Nephron progenitor cell (in vitro differentiated cells): ENCODE data around the gene LCT.
A peak's percentile ranks its signal among the peaks of the same experiment; 100 is the strongest.

ENCODE experiments used
- DNase-seq: peaks from one replicate; pipeline ENCODE4 v3.0.0; 2021
- H3K27ac Mint-ChIP-seq: 2 replicates; pipeline ENCODE4 v1.8.0; 2021; ENCODE audit warnings: mild to moderate bottlenecking, moderate library complexity, mixed read lengths
- H3K27me3 Mint-ChIP-seq: 2 replicates; pipeline ENCODE4 v1.8.0; 2021; ENCODE audit warnings: mild to moderate bottlenecking, low read depth, mixed read lengths; ENCODE audit not compliant: poor library complexity
- H3K36me3 Mint-ChIP-seq: 2 replicates; pipeline ENCODE4 v1.8.0; 2021; ENCODE audit warnings: low read depth, mixed read lengths
- H3K4me1 Mint-ChIP-seq: 2 replicates; pipeline ENCODE4 v1.8.0; 2021; ENCODE audit warnings: mixed read lengths
- H3K4me3 Mint-ChIP-seq: 2 replicates; pipeline ENCODE4 v1.8.0; 2021; ENCODE audit warnings: mild to moderate bottlenecking, moderate library complexity, mixed read lengths
- H3K9me3 Mint-ChIP-seq: 2 replicates; pipeline ENCODE4 v1.8.0; 2021; ENCODE audit warnings: mild to moderate bottlenecking, moderate library complexity, mixed read lengths
- TF ChIP-seq, protein P1 (sequence below): fragments of 200-600 bp; sonication (generic); IDR thresholded peaks from 2 replicates; pipeline ENCODE4 v1.5.0; 2021; ENCODE audit warnings: antibody characterized with exemption

Gene LCT

DNA sequence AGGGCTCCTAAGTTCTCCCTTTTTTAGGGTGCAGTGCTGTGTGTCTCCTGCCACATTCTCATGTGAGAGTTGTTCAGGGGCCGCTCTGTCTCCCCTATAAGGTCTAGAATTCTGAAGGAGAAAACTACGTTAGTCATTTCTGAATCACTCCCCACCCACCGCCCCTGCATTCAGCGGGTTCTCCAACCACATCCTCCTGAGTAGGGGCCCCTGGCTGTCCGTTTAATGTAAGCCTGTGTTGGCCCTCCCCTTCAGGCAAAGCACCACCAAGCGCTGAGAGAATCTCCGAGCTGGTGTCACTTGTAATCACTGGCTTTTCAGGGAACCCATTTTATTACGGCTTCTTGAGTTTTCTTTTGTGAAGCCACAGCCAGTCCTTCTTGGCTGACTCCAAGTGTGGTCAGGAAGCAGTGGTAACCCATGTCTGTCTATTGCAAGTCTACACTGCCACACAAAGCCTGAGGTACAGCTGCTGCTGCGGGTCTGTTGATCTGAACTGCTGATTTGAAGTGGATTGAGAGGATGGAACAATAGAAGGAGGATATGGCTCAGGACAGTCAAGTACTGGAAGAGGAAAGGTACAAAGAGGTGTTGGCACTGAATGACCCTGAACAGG is 16.9 kb downstream of the LCT start:
- H3K4me1 Mint-ChIP-seq: no peaks in the 10 kb centered on the region
- H3K36me3 Mint-ChIP-seq: no peaks in the 10 kb centered on the region
- TF ChIP-seq, protein P1, sequence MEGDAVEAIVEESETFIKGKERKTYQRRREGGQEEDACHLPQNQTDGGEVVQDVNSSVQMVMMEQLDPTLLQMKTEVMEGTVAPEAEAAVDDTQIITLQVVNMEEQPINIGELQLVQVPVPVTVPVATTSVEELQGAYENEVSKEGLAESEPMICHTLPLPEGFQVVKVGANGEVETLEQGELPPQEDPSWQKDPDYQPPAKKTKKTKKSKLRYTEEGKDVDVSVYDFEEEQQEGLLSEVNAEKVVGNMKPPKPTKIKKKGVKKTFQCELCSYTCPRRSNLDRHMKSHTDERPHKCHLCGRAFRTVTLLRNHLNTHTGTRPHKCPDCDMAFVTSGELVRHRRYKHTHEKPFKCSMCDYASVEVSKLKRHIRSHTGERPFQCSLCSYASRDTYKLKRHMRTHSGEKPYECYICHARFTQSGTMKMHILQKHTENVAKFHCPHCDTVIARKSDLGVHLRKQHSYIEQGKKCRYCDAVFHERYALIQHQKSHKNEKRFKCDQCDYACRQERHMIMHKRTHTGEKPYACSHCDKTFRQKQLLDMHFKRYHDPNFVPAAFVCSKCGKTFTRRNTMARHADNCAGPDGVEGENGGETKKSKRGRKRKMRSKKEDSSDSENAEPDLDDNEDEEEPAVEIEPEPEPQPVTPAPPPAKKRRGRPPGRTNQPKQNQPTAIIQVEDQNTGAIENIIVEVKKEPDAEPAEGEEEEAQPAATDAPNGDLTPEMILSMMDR: no peak
- H3K9me3 Mint-ChIP-seq: peaks cover 13% of the 10 kb centered on the region
- peaks cover 10% of the 10 kb centered on the region for H3K27me3 Mint-ChIP-seq
- no peak for DNase-seq
- no peak overlapping the region for H3K4me3 Mint-ChIP-seq
- no peak overlapping the region for H3K27ac Mint-ChIP-seq

GRCh38 chr2:135818937-135819610 is 17.9 kb downstream of the LCT start:
- peaks cover 13% of the 10 kb centered on the region for H3K9me3 Mint-ChIP-seq
- no peak overlapping the region for H3K4me3 Mint-ChIP-seq
- TF ChIP-seq, protein P1: peak; percentile 9
- no peaks in the 10 kb centered on the region for H3K4me1 Mint-ChIP-seq
- H3K27ac Mint-ChIP-seq: no peak overlapping the region
- DNase-seq: no peak
- H3K27me3 Mint-ChIP-seq: peaks cover 10% of the 10 kb centered on the region
- no peaks in the 10 kb centered on the region for H3K36me3 Mint-ChIP-seq

GRCh38 chr2:135817951-135818350 is 19.0 kb downstream of the LCT start:
- H3K4me3 Mint-ChIP-seq: no peak overlapping the region
- no peak for DNase-seq
- H3K27me3 Mint-ChIP-seq: peaks cover 10% of the 10 kb centered on the region
- no peak overlapping the region for H3K27ac Mint-ChIP-seq
- no peaks in the 10 kb centered on the region for H3K4me1 Mint-ChIP-seq
- H3K36me3 Mint-ChIP-seq: no peaks in the 10 kb centered on the region
- TF ChIP-seq, protein P1: no peak
- H3K9me3 Mint-ChIP-seq: peaks cover 8% of the 10 kb centered on the region

- Mint-ChIP-seq H3K27ac (no peak overlapping the region), H3K9me3 (peaks cover 3% of the 10 kb centered on the region), H3K4me1 (no peaks in the 10 kb centered on the region), H3K36me3 (no peaks in the 10 kb centered on the region), H3K4me3 (no peak overlapping the region), H3K27me3 (peaks cover 10% of the 10 kb centered on the region)
- DNase-seq: no peak
- TF ChIP-seq, protein P1: no peak
These were observed 19.5 kb downstream of the LCT start for GRCh38 chr2:135817466-135817865.

DNA sequence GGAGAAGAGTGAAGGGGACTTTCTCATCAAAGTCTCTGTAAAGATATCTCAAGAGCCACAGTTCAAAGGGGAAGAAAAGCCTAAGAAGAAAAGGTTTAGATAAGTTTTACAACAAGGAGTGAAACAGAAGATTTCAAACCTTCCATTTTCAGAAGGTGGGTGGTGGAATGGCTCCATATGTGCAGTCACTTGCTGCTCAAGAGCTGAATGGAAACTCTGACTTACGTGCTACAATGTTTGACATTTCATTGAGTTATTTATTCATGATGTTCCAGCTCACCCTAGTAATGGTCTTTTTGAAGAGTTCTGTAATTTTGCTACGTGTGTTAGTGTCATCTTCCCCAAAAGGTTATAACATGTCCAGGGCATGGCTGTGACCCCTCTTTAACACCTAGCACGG is 21.7 kb downstream of the LCT start:
- Mint-ChIP-seq H3K4me1 (no peaks in the 10 kb centered on the region), H3K4me3 (no peak overlapping the region)

More for the DNA sequence above, 21.7 kb downstream of the LCT start:
- Mint-ChIP-seq H3K36me3 (no peaks in the 10 kb centered on the region), H3K9me3 (no peaks in the 10 kb centered on the region), H3K27ac (no peak overlapping the region), H3K27me3 (peaks cover 12% of the 10 kb centered on the region)
- DNase-seq: no peak
- TF ChIP-seq, protein P1: no peak
